KMS-11 (cell line): ENCODE results near the gene EFNA3.

Experiments
- H2AFZ ChIP-seq: fragments of 200-600 bp; sonication (generic); 2 replicates; pipeline ENCODE4 v1.6.1; 2016; ENCODE audit warnings: antibody characterized with exemption, mixed run types, low read depth
- H3K27ac ChIP-seq: fragments of 200-600 bp; sonication (generic); 2 replicates; pipeline ENCODE4 v1.6.1; 2016; ENCODE audit warnings: mild to moderate bottlenecking, mixed run types
- H3K27me3 ChIP-seq: fragments of 200-600 bp; sonication (generic); 2 replicates; pipeline ENCODE4 v1.6.1; 2017; ENCODE audit warnings: mild to moderate bottlenecking, low read depth, mixed run types, moderate library complexity; ENCODE audit not compliant: insufficient read depth
- H3K36me3 ChIP-seq: fragments of 200-600 bp; sonication (generic); 2 replicates; pipeline ENCODE4 v1.6.1; 2017; ENCODE audit warnings: mild to moderate bottlenecking, mixed run types; ENCODE audit not compliant: insufficient read depth
- H3K4me1 ChIP-seq: fragments of 200-600 bp; sonication (generic); 2 replicates; pipeline ENCODE4 v1.6.1; 2016; ENCODE audit warnings: mild to moderate bottlenecking, low read depth, mixed run types; ENCODE audit not compliant: poor library complexity, severe bottlenecking
- H3K4me2 ChIP-seq: fragments of 200-600 bp; sonication (generic); 2 replicates; pipeline ENCODE4 v1.7.0; 2016; ENCODE audit warnings: mild to moderate bottlenecking, mixed run types
- H3K4me3 ChIP-seq: fragments of 200-600 bp; sonication (generic); IDR thresholded peaks from 2 replicates; pipeline ENCODE4 v1.6.1; 2017; ENCODE audit warnings: low read depth, low read length, mixed read lengths; ENCODE audit not compliant: insufficient read depth
- H3K79me2 ChIP-seq: fragments of 200-600 bp; sonication (generic); 2 replicates; pipeline ENCODE4 v1.6.1; 2016; ENCODE audit warnings: low read depth, mixed run types; ENCODE audit not compliant: insufficient read depth
- H3K9ac ChIP-seq: fragments of 200-600 bp; sonication (generic); 2 replicates; pipeline ENCODE4 v1.6.1; 2016; ENCODE audit warnings: mild to moderate bottlenecking, mixed run types
- H4K20me1 ChIP-seq: fragments of 200-600 bp; sonication (generic); 2 replicates; pipeline ENCODE4 v1.6.1; 2016; ENCODE audit warnings: mild to moderate bottlenecking, mixed run types; ENCODE audit not compliant: insufficient read depth
- CTCF ChIP-seq: fragments of 200-600 bp; sonication (generic); conservative IDR thresholded peaks from 2 replicates; pipeline ENCODE4 v1.6.1; 2017; ENCODE audit warnings: low read depth, mild to moderate bottlenecking, antibody characterized with exemption, low read length, moderate library complexity, mixed read lengths

The EFNA3 gene

GRCh38 chr1:155131285-155131684, 52.6 kb downstream of the EFNA3 start:
- Histone ChIP-seq H3K9ac (no peak overlapping the region), H3K36me3 (no peaks in the 10 kb centered on the region), H3K4me3 (no peak overlapping the region), H3K27me3 (peaks cover 35% of the 10 kb centered on the region), H4K20me1 (no peaks in the 10 kb centered on the region), H3K4me1 (peaks cover 36% of the 10 kb centered on the region), H2AFZ (no peak overlapping the region), H3K27ac (no peak overlapping the region), H3K79me2 (no peaks in the 10 kb centered on the region), H3K4me2 (no peak overlapping the region)
- TF ChIP-seq CTCF: no peak

- peaks cover 29% of the 10 kb centered on the region for H3K27me3 ChIP-seq
- no peaks in the 10 kb centered on the region for H4K20me1 ChIP-seq
- no peak overlapping the region for H3K27ac ChIP-seq
- H3K4me1 ChIP-seq: peaks cover 34% of the 10 kb centered on the region
- H3K9ac ChIP-seq: no peak overlapping the region
- no peaks in the 10 kb centered on the region for H3K36me3 ChIP-seq
- 0 out of 2 replicates have a peak, but pooled peaks cover 3% of the 10 kb centered on the region for H3K79me2 ChIP-seq
- no peak for TF ChIP-seq CTCF
- no peak overlapping the region for H2AFZ ChIP-seq
- no peak overlapping the region for H3K4me3 ChIP-seq
- H3K4me2 ChIP-seq: no peak overlapping the region
These were observed 53.2 kb downstream of the EFNA3 start for GRCh38 chr1:155131856-155132255.

- no peak overlapping the region for H3K27ac ChIP-seq
- no peak overlapping the region for H2AFZ ChIP-seq
- TF ChIP-seq CTCF: no peak
- no peaks in the 10 kb centered on the region for H3K36me3 ChIP-seq
- H3K4me2 ChIP-seq: no peak overlapping the region
- peaks cover 25% of the 10 kb centered on the region for H3K4me1 ChIP-seq
- no peaks in the 10 kb centered on the region for H4K20me1 ChIP-seq
- H3K4me3 ChIP-seq: no peak overlapping the region
- peaks cover 16% of the 10 kb centered on the region; the same call in 1 of the 2 replicates for H3K79me2 ChIP-seq
- H3K27me3 ChIP-seq: peaks cover 9% of the 10 kb centered on the region; the same call in 1 of the 2 replicates
- no peak overlapping the region for H3K9ac ChIP-seq
These were observed 55.2 kb downstream of the EFNA3 start for GRCh38 chr1:155133799-155134281.

- no peak for TF ChIP-seq CTCF
- H3K27me3 ChIP-seq: peaks cover 4% of the 10 kb centered on the region; the same call in 1 of the 2 replicates
- no peak overlapping the region for H3K4me3 ChIP-seq
- peak overlapping the region; percentile 83 for H3K4me2 ChIP-seq
- H3K79me2 ChIP-seq: peaks cover 21% of the 10 kb centered on the region; the same call in 1 of the 2 replicates
- H2AFZ ChIP-seq: peak overlapping the region; percentile 95; the same call in 1 of the 2 replicates
- peaks cover 27% of the 10 kb centered on the region for H3K4me1 ChIP-seq
- H3K27ac ChIP-seq: no peak overlapping the region
- H3K36me3 ChIP-seq: no peaks in the 10 kb centered on the region
- no peak overlapping the region for H3K9ac ChIP-seq
- no peaks in the 10 kb centered on the region for H4K20me1 ChIP-seq
These were observed 55.7 kb downstream of the EFNA3 start for GRCh38 chr1:155134322-155134721.
